Stimulated activated CD8-positive, alpha-beta memory T cell treated with anti-CD3 and anti-CD28 coated beads, Interleukin-4, amount 100 ng/mL, for 1 hour (primary cell): Measurements from ENCODE around the gene STK25.

Experiments
- DNase-seq, 2 donors: peaks; one replicate each; pipeline ENCODE4 v3.0.0-alpha.2; 2020; ENCODE audit warnings: low read depth in 2 of 2, low spot score in 1 of 2

The STK25 gene

DNA sequence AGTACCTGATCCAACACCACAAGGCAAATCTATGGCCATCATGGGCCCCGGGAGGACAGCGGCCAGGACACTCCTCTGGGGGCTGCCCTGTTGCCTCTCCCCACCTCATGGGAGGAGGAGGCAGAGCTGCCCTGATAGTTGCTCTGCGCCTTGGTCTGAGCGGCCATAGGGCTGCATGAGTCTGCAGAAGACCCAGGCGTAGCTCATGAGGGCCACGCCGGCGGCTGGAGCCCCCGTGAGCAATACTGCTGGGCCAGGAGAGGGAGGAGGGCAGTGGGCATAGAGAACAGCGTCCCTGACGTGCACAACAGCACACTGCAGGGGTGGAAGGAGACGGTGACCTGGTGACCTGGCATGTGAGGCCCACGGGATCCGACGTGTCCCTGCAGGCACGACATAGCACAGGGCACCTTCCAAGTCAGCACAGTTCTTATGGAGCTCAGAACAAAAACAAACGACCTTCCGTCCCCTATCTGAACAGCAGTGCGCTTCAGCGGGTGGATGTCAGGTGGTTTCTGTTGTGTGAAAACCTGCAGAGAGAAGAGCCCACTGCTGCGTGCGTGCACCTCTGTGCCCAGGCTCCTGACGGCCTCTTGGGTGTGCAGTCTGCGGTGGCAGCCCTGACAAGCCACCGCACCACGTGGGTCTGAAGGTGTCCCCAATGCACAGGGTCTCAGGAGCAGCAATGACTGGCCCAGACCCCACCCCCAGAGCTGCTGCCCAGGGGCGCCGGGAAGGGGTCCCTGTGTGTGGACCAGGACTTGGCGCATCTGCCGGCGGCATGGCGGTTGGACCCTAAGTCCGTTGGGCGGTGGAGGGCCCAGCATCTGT lies 13.0 kb downstream of the STK25 start:
- no peak for DNase-seq

GRCh38 chr2:241494311-241494908 lies 14.0 kb downstream of the STK25 start:
- no peak for DNase-seq

DNA sequence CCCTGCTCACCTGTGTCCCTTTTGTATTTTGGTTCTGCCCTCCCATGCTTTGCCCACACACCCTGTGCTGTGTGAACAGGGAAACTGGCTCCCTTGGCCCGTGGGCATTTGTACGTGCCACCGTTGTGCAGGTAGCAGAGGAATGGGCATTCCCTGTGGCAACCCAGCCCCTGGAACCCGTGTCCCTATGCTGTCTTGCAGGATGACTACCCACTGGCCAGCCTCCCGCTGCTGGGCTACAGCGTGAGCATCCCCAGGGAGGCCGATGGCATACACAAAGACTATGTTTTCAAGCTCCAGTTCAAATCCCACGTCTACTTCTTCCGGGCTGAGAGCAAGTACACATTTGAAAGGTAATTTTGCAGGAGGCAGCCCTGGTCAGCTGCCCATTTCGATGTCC lies 15.3 kb downstream of the STK25 start:
- DNase-seq = no peak

GRCh38 chr2:241492174-241492565 lies 16.2 kb downstream of the STK25 start:
- DNase-seq = no peak

- DNase-seq = no peak
Observed at GRCh38 chr2:241491549-241492173, 16.7 kb downstream of the STK25 start.

DNA sequence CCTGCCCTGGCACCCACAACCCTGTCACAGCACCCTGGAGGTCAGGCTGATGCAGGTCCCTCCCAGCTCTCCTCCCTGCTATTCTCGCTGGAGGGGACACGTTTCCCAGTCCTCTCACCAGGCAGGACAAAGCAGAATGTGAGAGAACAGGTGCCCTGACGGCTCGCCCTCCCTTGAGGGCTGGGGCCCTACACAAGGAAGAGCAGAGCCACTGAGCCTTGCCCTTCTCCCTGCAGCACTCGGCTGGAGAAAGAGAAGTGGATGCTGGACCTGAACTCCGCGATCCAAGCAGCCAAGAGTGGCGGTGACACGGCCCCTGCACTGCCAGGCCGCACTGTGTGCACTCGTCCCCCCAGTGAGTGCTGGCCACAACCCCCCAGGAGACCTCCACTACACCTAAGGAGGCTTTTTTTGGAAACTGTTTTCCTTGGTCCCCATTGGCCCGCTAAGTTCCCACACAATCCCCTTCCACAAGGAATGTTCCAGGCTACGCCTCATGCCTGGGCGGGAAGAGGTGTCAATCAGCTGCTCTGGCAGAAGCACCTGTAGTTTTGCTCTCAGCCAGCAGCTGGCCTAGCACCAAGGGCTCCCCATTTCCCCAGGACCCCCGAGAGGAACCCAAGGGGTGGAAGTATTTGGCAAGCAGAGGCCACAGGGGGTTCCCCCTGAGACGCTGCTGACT lies 17.4 kb downstream of the STK25 start:
- DNase-seq = no peak

DNA sequence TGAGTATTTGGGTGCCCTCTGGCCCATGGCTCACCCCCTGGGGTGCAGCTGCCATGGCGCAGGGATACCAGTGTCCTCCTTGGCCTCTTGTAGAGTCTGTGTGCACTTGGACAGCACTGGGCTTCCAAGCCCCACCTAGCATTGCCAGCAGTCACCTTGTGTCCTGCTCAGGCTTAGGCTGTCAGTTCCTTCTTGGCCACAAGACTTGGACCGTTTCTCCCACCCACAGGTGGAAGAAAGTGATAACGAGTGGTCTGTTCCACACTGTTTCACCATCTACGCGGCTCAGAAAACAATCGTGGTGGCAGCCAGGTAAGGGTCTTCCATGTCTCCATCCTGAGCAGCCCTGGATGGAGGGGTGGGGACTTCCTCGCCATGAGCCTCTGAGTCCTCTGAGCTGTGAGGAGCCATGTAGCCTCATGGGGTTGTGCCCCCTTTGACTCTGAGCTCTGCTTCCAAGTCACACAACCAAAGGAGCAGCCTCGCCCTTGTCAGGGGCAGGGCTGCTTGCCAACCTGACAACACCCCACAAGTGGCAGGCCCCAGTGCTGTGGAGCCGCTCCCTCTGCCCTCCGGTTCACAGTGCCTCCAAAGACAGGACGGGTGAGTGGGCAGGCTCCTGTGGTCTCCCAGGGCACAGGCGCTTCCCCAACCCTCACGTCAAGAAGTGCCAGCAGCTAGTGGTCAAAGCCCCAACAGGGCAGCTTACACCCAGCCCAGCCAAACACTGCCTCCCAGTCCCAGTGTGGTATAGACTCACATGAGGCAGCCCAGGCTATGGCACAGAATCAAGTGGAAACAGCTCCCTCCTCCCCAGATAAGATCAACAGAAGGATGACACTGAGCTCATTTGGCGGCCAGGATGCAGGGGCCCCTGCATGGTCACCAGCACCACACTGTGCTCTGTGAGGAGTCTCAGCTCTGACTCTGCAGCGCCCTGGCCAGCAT lies 18.4 kb downstream of the STK25 start:
- no peak for DNase-seq

GRCh38 chr2:241489088-241489487 lies 19.3 kb downstream of the STK25 start:
- DNase-seq = no peak

- no peak for DNase-seq
Observed at GRCh38 chr2:241485172-241485911, 23.0 kb downstream of the STK25 start.

- no peak for DNase-seq
Observed at GRCh38 chr2:241483305-241483704, 25.1 kb downstream of the STK25 start.

GRCh38 chr2:241482126-241482955 lies 26.0 kb downstream of the STK25 start:
- DNase-seq = no peak

GRCh38 chr2:241481687-241482086 lies 26.7 kb downstream of the STK25 start:
- no peak for DNase-seq

DNA sequence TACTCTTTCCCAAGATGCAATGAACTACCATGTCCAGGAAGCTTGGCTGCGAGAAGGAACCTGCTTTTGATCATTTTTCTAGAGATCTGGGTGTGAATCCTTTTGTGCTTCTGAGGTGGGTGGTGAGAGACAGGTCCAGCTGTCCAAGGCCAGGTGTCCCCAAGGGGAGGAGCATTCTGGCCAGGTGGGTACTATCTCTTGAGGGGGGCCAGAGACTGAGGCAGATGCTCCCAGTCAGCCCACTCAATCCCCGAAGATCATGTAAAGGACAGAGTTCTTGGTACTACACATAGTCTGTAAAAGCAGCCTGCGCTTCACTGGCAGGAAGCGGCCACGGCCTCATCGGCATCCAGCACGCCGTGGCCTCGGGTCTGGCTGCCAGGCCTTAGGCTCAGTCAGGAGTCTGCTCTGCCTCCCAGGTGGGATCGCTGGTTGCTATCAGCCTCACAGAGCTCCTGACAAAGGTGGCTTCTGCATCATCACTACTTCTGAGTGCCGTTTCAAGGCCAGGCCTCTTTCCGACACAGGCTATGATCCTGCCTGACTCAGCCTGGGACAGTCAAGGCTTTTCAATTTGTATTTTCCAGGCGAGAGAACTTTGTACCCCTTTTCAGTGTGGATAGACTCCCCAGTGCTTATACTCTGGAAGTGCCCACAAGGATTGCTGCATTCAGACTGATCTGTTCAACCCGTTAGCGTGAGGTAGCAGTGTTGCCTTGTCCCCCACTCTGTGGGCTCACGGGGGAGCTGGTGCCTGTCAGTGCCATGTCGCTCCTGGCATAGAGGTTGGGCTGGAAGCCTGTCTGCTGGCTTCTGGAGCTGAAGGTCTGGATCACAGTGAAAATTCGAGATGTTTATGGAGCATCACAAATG lies 29.1 kb downstream of the STK25 start:
- DNase-seq = no peak

GRCh38 chr2:241478166-241478565 lies 30.2 kb downstream of the STK25 start:
- DNase-seq = no peak

- DNase-seq = no peak
Observed at GRCh38 chr2:241475267-241475666, 33.1 kb downstream of the STK25 start.

- no peak for DNase-seq
Observed at GRCh38 chr2:241473399-241473798, 35.0 kb downstream of the STK25 start.

GRCh38 chr2:241469746-241470145 lies 38.6 kb downstream of the STK25 start:
- no peak for DNase-seq

DNA sequence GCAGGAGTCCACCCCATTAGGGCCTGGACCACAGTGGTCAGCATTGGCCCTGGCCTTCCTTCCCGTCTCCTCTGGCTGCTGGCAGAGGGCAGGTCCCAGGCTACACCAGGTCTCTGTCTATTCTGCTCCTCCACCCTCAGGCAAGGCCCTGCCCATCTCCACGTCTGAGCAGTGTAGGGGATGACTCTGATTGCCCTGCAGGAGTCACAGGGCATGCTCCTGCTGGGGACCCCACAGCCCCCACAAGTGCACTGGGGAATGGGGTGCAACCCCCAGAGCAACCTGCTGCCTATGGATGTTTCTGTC lies 40.0 kb downstream of the STK25 start:
- DNase-seq = no peak
